DOHH2 (cell line): ENCODE results near the gene CHST13.

ENCODE experiments used
- H3F3A ChIP-seq: fragments of 200-600 bp; sonication (generic), shearing (Covaris generic); 2 replicates; pipeline ENCODE4 v1.6.0; 2016; ENCODE audit warnings: antibody characterized with exemption, mild to moderate bottlenecking; ENCODE audit not compliant: control insufficient read depth, insufficient read depth
- H3K27ac ChIP-seq: fragments of 200-600 bp; sonication (generic); 2 replicates; pipeline ENCODE4 v1.5.1; 2014; ENCODE audit warnings: low read depth, mild to moderate bottlenecking, low read length, moderate library complexity
- H3K27me3 ChIP-seq: fragments of 200-600 bp; sonication (generic); 2 replicates; pipeline ENCODE4 v1.6.1; 2014; ENCODE audit warnings: mild to moderate bottlenecking, low read length, mixed read lengths; ENCODE audit not compliant: control insufficient read depth
- H3K36me3 ChIP-seq: fragments of 200-600 bp; sonication (generic); 2 replicates; pipeline ENCODE4 v1.6.1; 2014; ENCODE audit warnings: mild to moderate bottlenecking, low read length, moderate library complexity, mixed read lengths; ENCODE audit not compliant: control insufficient read depth
- H3K4me1 ChIP-seq: fragments of 200-600 bp; sonication (generic); 2 replicates; pipeline ENCODE4 v1.6.1; 2014; ENCODE audit warnings: mild to moderate bottlenecking, low read length, mixed read lengths; ENCODE audit not compliant: control insufficient read depth
- H3K4me2 ChIP-seq: fragments of 200-600 bp; sonication (generic); 2 replicates; pipeline ENCODE4 v1.6.0; 2014; ENCODE audit warnings: mild to moderate bottlenecking, low read length, moderate library complexity
- H3K4me3 ChIP-seq: fragments of 200-600 bp; sonication (generic); 2 replicates; pipeline ENCODE4 v1.5.1; 2014; ENCODE audit warnings: mild to moderate bottlenecking, low read length, mixed read lengths
- H3K79me2 ChIP-seq: fragments of 200-600 bp; sonication (generic); 2 replicates; pipeline ENCODE4 v1.6.1; 2014; ENCODE audit warnings: mild to moderate bottlenecking, low read length, mixed read lengths; ENCODE audit not compliant: control insufficient read depth
- H3K9me2 ChIP-seq: fragments of 200-600 bp; sonication (generic); replicated peaks from 2 replicates; pipeline ENCODE4 v1.6.1; 2014; ENCODE audit warnings: mild to moderate bottlenecking, low read length, mixed read lengths; ENCODE audit not compliant: control insufficient read depth
- H3K9me3 ChIP-seq: fragments of 200-600 bp; sonication (generic); 2 replicates; pipeline ENCODE4 v1.6.1; 2014; ENCODE audit warnings: antibody characterized with exemption, low read length, mixed read lengths; ENCODE audit not compliant: control insufficient read depth, insufficient read depth
- H4K20me1 ChIP-seq: fragments of 200-600 bp; sonication (generic); 2 replicates; pipeline ENCODE4 v1.6.0; 2014; ENCODE audit warnings: low read depth, mild to moderate bottlenecking, antibody characterized with exemption, low read length, moderate library complexity; ENCODE audit not compliant: control insufficient read depth, insufficient read depth
- CTCF ChIP-seq: fragments of 200-600 bp; sonication (generic); IDR thresholded peaks from one replicate; pipeline ENCODE4 v1.5.1; 2014; ENCODE audit warnings: antibody characterized with exemption, mild to moderate bottlenecking, low read depth, low read length; ENCODE audit not compliant: poor library complexity, severe bottlenecking
- EZH2phosphoT487 ChIP-seq: fragments of 200-600 bp; sonication (generic); IDR thresholded peaks from 2 replicates; pipeline ENCODE4 v1.6.1; 2017; ENCODE audit warnings: borderline replicate concordance, mild to moderate bottlenecking, antibody characterized with exemption, low read length, moderate library complexity, mixed read lengths

Gene CHST13

GRCh38 chr3:126529585-126530170 lies 5.7 kb downstream of the CHST13 start:
- no peaks in the 10 kb centered on the region for H3K4me1 ChIP-seq
- H3K79me2 ChIP-seq, result no peaks in the 10 kb centered on the region
- H3K36me3 ChIP-seq, result no peaks in the 10 kb centered on the region
- H3K9me3 ChIP-seq, result no peaks in the 10 kb centered on the region
- H3K9me2 ChIP-seq, result no peaks in the 10 kb centered on the region
- no peak overlapping the region for H3K4me3 ChIP-seq
- H3F3A ChIP-seq, result no peaks in the 10 kb centered on the region
- peaks cover 8% of the 10 kb centered on the region; the same call in 1 of the 2 replicates for H3K27me3 ChIP-seq
- no peaks in the 10 kb centered on the region for H4K20me1 ChIP-seq
- H3K4me2 ChIP-seq, result no peak overlapping the region
- TF ChIP-seq EZH2phosphoT487 (no peak), CTCF (no peak)
- H3K27ac ChIP-seq, result no peak overlapping the region

DNA sequence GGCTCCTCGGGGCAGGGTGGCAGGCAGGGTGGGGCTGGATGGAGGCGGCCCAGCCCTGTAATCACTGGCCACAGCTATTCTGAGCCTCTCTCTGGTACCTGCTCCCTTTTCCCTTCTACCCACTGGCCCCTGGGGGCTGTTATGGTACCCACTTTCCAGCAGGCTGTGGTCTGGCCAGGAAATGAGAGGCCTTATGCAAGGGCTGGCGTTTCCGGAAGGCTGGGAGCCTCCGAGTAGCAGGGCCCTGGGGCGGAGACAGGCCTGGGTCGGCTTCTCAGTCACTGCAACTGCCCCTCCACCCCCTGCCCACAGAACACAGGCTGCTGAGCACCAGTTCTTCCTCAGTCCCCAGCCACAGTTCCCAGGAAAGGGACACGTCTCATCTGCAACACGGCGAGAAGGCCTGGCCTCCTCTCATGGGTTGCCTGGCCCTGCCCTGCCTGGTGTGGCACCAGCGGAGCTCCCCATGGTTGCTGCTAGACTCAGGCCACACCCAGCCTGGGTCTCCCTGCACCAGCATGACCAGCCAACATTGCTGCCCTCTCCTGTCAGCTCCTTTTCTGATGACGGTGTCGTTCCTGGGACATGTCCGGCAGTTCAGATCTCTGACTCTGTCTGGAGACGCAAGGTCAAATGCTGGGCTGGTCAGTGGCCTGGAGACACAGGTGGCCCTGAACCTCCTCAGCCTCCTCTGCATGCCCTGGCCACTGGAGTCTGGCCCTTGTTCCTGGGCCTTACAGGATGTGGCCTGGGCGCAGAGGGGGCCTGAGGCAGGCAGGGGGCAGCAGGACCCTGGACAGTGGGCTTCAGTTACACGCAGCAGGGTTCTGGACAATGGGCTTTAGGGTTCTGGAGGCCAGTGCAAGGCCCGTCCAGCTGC lies 6.5 kb downstream of the CHST13 start:
- Histone ChIP-seq H3K27ac (no peak overlapping the region), H3K4me3 (no peak overlapping the region), H3K27me3 (peaks cover 8% of the 10 kb centered on the region; the same call in 1 of the 2 replicates), H3K36me3 (no peaks in the 10 kb centered on the region), H3K4me1 (no peaks in the 10 kb centered on the region), H3K79me2 (no peaks in the 10 kb centered on the region), H4K20me1 (no peaks in the 10 kb centered on the region), H3K9me3 (no peaks in the 10 kb centered on the region), H3K9me2 (no peaks in the 10 kb centered on the region), H3F3A (no peaks in the 10 kb centered on the region), H3K4me2 (no peak overlapping the region)
- no peak for TF ChIP-seq CTCF
- TF ChIP-seq EZH2phosphoT487, result no peak

GRCh38 chr3:126531051-126531330 lies 7.0 kb downstream of the CHST13 start:
- peaks cover 8% of the 10 kb centered on the region; the same call in 1 of the 2 replicates for H3K27me3 ChIP-seq
- H3F3A ChIP-seq, result no peaks in the 10 kb centered on the region
- no peak overlapping the region for H3K27ac ChIP-seq
- no peaks in the 10 kb centered on the region for H3K79me2 ChIP-seq
- no peaks in the 10 kb centered on the region for H3K36me3 ChIP-seq
- H3K9me3 ChIP-seq, result no peaks in the 10 kb centered on the region
- no peaks in the 10 kb centered on the region for H3K9me2 ChIP-seq
- H3K4me1 ChIP-seq, result no peaks in the 10 kb centered on the region
- no peaks in the 10 kb centered on the region for H4K20me1 ChIP-seq
- H3K4me2 ChIP-seq, result no peak overlapping the region
- TF ChIP-seq CTCF, result no peak
- no peak for TF ChIP-seq EZH2phosphoT487
- no peak overlapping the region for H3K4me3 ChIP-seq
